PFSK-1 (cell line): ENCODE results near the gene LRP4.

Source experiments
- FOXP2 ChIP-seq: optimal IDR thresholded peaks from 2 replicates; pipeline ENCODE3; 2011; ENCODE audit warnings: borderline replicate concordance, control low read depth, inconsistent platforms; ENCODE audit not compliant: insufficient read depth; ENCODE audit errors: extremely low read length, extremely low read depth
- POLR2AphosphoS5 ChIP-seq: IDR thresholded peaks from 2 replicates; pipeline ENCODE4 v1.6.1; 2012; ENCODE audit warnings: low read depth, mild to moderate bottlenecking, control low read depth, low read length, moderate library complexity
- REST ChIP-seq, 2 experiments: IDR thresholded peaks; 2 replicates each; pipeline versions ENCODE4 v1.6.1 to v1.8.0; 2011 to 2012; ENCODE audit warnings: low read depth in 2 of 2, low read length in 2 of 2, control low read depth in 1 of 2, inconsistent platforms in 1 of 2, mild to moderate bottlenecking in 1 of 2, moderate library complexity in 1 of 2; ENCODE audit not compliant: insufficient read depth in 1 of 2
- SIN3A ChIP-seq: IDR thresholded peaks from 2 replicates; pipeline ENCODE4 v1.6.1; 2012; ENCODE audit warnings: mild to moderate bottlenecking, low read length, moderate library complexity, borderline replicate concordance; ENCODE audit not compliant: insufficient read depth
- TAF1 ChIP-seq: IDR thresholded peaks from 2 replicates; pipeline ENCODE4 v1.6.1; 2012; ENCODE audit warnings: low read length, control low read depth, borderline replicate concordance; ENCODE audit not compliant: insufficient read depth

GRCh38 chr11:46857666-46858065, 60.7 kb downstream of the LRP4 start:
- TF ChIP-seq POLR2AphosphoS5 (no peak), TAF1 (no peak), REST (IDR thresholded peaks at IDR 0.05; ENCODE audit: insufficient read depth in 1 of 2, low read depth in 2 of 2, low read length in 2 of 2) (no peak), SIN3A (no peak), FOXP2 (no peak)
